Loucy (cell line): Measurements from ENCODE around the gene CD164.
"Not testable (repeated sequence)": the region's sequence is repeated elsewhere in the genome, so short reads cannot be mapped to it uniquely, and the experiment has no call there.

Experiments used
- H2AFZ ChIP-seq: fragments of 200-600 bp; sonication (generic); 2 replicates; pipeline ENCODE4 v1.6.0; 2016; ENCODE audit warnings: antibody characterized with exemption, mild to moderate bottlenecking, low read length, moderate library complexity
- H3F3A ChIP-seq: fragments of 200-600 bp; 2 replicates; pipeline ENCODE4 v1.6.0; 2016; ENCODE audit warnings: antibody characterized with exemption, low read depth, mild to moderate bottlenecking
- H3K27me3 ChIP-seq: fragments of 200-600 bp; sonication (generic); 2 replicates; pipeline ENCODE4 v1.6.1; 2014; ENCODE audit warnings: low read length, mild to moderate bottlenecking; ENCODE audit not compliant: insufficient read depth, poor library complexity, severe bottlenecking
- H3K36me3 ChIP-seq: fragments of 200-600 bp; sonication (generic); 2 replicates; pipeline ENCODE4 v1.6.1; 2016; ENCODE audit warnings: low read length; ENCODE audit not compliant: insufficient read depth
- H3K4me1 ChIP-seq: fragments of 200-600 bp; sonication (generic); 2 replicates; pipeline ENCODE4 v1.5.1; 2014; ENCODE audit warnings: low read length, mild to moderate bottlenecking; ENCODE audit not compliant: insufficient read depth, poor library complexity, severe bottlenecking
- H3K4me2 ChIP-seq: fragments of 200-600 bp; sonication (generic); 2 replicates; pipeline ENCODE4 v1.6.0; 2014; ENCODE audit warnings: antibody characterized with exemption, low read length, low read depth, mild to moderate bottlenecking; ENCODE audit not compliant: poor library complexity, severe bottlenecking
- H3K4me3 ChIP-seq: fragments of 200-600 bp; sonication (generic); 2 replicates; pipeline ENCODE4 v1.5.1; 2014; ENCODE audit warnings: low read length, mild to moderate bottlenecking, mixed read lengths; ENCODE audit not compliant: poor library complexity, severe bottlenecking
- H3K79me2 ChIP-seq: fragments of 200-600 bp; sonication (generic); 2 replicates; pipeline ENCODE4 v1.6.1; 2014; ENCODE audit warnings: low read length; ENCODE audit not compliant: insufficient read depth
- H3K9ac ChIP-seq: fragments of 200-600 bp; sonication (generic); 2 replicates; pipeline ENCODE4 v1.6.0; 2014; ENCODE audit warnings: mild to moderate bottlenecking, low read depth, low read length, moderate library complexity; ENCODE audit not compliant: poor library complexity, severe bottlenecking
- H3K9me2 ChIP-seq: fragments of 200-600 bp; sonication (generic); replicated peaks from 2 replicates; pipeline ENCODE4 v1.6.1; 2016; ENCODE audit warnings: low read depth, low read length, mixed read lengths
- H3K9me3 ChIP-seq: fragments of 200-600 bp; sonication (generic); 2 replicates; pipeline ENCODE4 v1.6.1; 2014; ENCODE audit warnings: mild to moderate bottlenecking, antibody characterized with exemption, low read length, low read depth; ENCODE audit not compliant: insufficient read depth
- H4K20me1 ChIP-seq: fragments of 200-600 bp; sonication (generic); 2 replicates; pipeline ENCODE4 v1.6.0; 2014; ENCODE audit warnings: antibody characterized with exemption, low read length, mild to moderate bottlenecking; ENCODE audit not compliant: insufficient read depth, poor library complexity, severe bottlenecking
- CTCF ChIP-seq: fragments of 200-600 bp; sonication (generic); conservative IDR thresholded peaks from 2 replicates; pipeline ENCODE4 v1.5.1; 2014; ENCODE audit warnings: mild to moderate bottlenecking, antibody characterized with exemption, low read length
- EZH2phosphoT487 ChIP-seq: fragments of 200-600 bp; IDR thresholded peaks from 2 replicates; pipeline ENCODE4 v1.6.1; 2018; ENCODE audit warnings: antibody characterized with exemption, mild to moderate bottlenecking, moderate library complexity, borderline replicate concordance

CD164 gene

GRCh38 chr6:109340811-109341210 lies 41.5 kb downstream of the CD164 start:
- no peak overlapping the region for H2AFZ ChIP-seq
- H3K4me3 ChIP-seq, result no peak overlapping the region

DNA sequence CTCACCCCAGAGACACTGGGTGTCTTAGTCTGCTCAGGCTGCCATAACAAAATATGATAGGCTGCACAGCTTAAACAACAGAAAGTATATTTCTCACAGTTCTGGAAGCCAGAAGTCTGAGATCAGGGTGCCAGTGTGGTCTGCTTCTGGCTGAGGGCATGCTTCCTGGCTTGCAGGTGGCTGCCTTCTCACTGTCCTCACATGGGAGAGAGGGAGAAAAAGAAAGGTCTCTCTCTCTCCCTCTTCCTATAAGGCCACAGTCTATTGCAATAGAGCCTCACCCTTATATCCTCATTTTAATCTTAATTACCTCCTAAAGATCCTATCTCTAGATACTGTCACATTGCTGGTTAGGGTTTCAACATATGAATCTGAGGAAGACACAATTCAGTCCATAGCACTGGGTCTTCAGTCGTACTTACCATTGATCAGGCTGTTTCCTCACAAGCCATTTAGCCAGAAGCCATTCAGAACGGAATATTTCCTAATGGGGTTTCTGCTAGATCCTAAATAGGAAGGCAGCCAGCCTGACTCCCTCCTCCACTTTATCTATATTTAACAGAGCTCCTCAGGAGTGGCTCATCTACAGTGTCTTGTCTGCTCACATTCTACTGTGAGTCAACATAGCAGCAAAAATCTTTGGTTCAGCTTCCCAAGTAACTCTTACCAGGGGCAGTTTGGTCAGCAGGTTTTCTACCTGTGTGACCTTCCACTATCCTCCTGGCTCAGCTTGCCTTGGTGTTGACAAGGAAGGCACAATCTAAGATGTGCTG lies 42.2 kb downstream of the CD164 start:
- no peak overlapping the region for H2AFZ ChIP-seq
- TF ChIP-seq EZH2phosphoT487 (no peak), CTCF (no peak)
- H3K36me3 ChIP-seq, result no peaks in the 10 kb centered on the region

More at GRCh38 chr6:109340811-109341210, 41.5 kb downstream of the CD164 start:
- H3K4me1 ChIP-seq, result peaks cover 7% of the 10 kb centered on the region
- H4K20me1 ChIP-seq, result no peaks in the 10 kb centered on the region
- H3K9me2 ChIP-seq, result no peaks in the 10 kb centered on the region
- H3K36me3 ChIP-seq, result no peaks in the 10 kb centered on the region
- H3K79me2 ChIP-seq, result no peaks in the 10 kb centered on the region
- H3K4me2 ChIP-seq, result no peak overlapping the region
- no peak for TF ChIP-seq EZH2phosphoT487
- no peak for TF ChIP-seq CTCF
- H3K27me3 ChIP-seq, result no peaks in the 10 kb centered on the region
- H3F3A ChIP-seq, result no peaks in the 10 kb centered on the region
- H3K9me3 ChIP-seq, result no peaks in the 10 kb centered on the region
- no peak overlapping the region for H3K9ac ChIP-seq

DNA sequence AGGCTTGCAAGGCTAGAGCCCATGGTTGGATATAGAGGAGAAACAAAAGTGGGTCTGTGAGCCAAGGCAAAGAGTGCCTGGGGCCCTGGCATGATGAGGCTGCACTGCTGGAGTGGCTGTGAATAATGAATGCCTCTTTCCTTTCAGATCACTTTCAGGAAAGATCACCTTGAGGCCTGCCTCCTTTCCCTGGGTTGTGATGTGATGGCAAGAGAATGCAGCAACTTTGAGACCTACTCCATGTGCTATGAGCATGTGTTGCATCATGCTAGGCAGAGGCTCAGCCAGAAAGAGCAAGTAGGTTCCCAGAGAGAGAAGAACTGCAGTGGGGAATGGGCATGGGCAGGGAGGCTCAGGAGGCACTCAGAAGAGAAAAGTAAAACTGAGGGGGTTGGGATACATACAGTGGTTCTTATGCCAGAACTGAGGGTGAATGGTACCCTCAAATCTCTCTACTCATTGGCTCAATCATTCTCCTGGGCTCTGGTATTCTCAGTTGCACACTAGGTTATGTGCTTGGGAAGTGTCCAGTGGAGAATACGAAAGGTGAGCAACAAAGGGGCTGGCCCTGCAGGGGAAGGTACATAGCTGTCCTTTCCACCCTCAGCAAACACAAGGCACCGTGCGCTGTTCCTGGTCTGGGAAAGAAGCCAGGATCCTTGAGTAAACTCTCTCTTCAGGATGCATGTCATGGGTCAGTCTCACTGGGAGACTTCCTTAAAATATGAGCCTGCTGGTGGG lies 45.9 kb downstream of the CD164 start:
- Histone ChIP-seq H3K9me2 (no peaks in the 10 kb centered on the region), H3K36me3 (no peaks in the 10 kb centered on the region), H4K20me1 (no peaks in the 10 kb centered on the region), H3K4me1 (peaks cover 17% of the 10 kb centered on the region), H3K4me2 (no peak overlapping the region), H3K27me3 (no peaks in the 10 kb centered on the region), H3K9me3 (no peaks in the 10 kb centered on the region), H3K79me2 (no peaks in the 10 kb centered on the region), H3K9ac (no peak overlapping the region), H3K4me3 (no peak overlapping the region), H2AFZ (no peak overlapping the region), H3F3A (no peaks in the 10 kb centered on the region)
- no peak for TF ChIP-seq EZH2phosphoT487
- TF ChIP-seq CTCF, result no peak

More for the DNA sequence above, 42.2 kb downstream of the CD164 start:
- Histone ChIP-seq H3K27me3 (no peaks in the 10 kb centered on the region), H3K4me1 (peaks cover 7% of the 10 kb centered on the region), H3K9me3 (no peaks in the 10 kb centered on the region), H3K9ac (no peak overlapping the region), H4K20me1 (no peaks in the 10 kb centered on the region), H3K9me2 (no peaks in the 10 kb centered on the region), H3K4me2 (no peak overlapping the region), H3F3A (no peaks in the 10 kb centered on the region), H3K4me3 (no peak overlapping the region), H3K79me2 (no peaks in the 10 kb centered on the region)

DNA sequence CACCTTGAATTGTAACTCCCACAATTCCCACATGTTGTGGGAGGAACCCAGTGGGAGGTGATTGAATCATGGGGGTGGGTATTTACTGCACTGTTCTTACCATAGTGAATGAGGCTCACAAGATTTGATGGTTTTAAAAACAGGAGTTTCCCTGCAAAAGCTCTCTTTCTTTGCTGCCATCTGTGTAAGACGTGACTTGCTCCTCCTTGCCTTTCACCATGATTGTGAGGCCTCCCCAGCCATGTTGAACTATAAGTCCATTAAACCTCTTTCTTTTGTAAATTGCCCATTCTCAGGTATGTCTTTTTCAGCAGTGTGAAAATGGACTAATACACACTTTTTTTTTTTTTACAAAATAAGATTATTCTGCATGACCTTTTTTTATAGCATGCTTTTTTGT lies 48.4 kb downstream of the CD164 start:
- H3K9me2 ChIP-seq, result not testable (repeated sequence)

More for the DNA sequence above, 48.4 kb downstream of the CD164 start:
- not testable (repeated sequence) for H2AFZ ChIP-seq, H3K9me3 ChIP-seq, H3K4me2 ChIP-seq, H3K27me3 ChIP-seq, H4K20me1 ChIP-seq, H3K9ac ChIP-seq, H3K79me2 ChIP-seq, H3K4me3 ChIP-seq, H3K4me1 ChIP-seq, H3K36me3 ChIP-seq, H3F3A ChIP-seq
